HG03280 (cell line): Measurements from ENCODE around the gene TRIOBP.

Experiments used
- ATAC-seq: cut with Tn5 transposase; IDR thresholded peaks from one replicate; pipeline ENCODE4 v1.9.1; 2021; ENCODE audit warnings: mild to moderate bottlenecking, moderate library complexity; ENCODE audit not compliant: unreplicated experiment

The TRIOBP gene

DNA sequence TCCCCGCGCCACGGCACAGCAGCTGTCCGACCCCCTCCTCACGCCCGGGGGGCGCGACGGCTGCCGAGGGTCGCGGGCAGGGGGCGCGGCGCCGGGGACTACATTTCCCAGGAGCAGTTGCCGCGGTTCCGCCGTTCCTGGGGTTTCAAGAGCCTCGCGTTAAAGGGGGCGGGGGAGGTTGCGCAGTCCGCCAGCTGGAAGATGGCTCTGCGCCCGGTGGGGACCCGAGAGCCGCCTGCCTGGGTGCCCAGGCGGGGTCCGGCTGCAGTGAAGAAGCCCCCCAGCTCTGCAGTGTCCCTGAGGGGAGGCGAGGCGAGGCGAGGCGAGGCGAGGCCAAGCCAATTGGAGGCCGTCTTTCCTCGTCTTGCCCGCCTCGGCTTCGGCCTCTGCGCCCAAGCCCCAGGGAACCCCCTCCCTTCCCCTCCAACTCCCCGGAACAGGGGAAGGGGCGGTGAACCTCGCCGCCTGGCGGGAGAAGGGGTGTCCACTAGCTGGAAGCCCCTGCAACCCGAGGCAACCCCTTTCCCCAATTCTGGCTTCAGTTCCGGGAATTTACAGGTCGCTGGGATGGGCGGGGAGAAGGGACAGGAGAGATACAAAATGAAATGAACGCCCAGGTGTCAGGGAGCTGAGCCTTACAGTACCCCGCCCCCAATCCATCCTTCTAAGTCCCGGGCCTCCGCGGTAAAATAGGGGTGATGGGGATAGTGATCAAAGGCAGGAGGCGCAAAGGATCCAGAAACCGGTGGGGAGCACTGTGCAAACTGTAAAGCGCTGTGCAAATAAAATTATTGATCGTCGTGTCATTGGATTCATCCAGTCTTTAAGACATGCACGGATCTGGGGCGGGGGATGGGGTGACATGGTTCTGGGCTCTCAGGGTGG lies 105.7 kb downstream of the TRIOBP start:
- ATAC-seq, result no peak

DNA sequence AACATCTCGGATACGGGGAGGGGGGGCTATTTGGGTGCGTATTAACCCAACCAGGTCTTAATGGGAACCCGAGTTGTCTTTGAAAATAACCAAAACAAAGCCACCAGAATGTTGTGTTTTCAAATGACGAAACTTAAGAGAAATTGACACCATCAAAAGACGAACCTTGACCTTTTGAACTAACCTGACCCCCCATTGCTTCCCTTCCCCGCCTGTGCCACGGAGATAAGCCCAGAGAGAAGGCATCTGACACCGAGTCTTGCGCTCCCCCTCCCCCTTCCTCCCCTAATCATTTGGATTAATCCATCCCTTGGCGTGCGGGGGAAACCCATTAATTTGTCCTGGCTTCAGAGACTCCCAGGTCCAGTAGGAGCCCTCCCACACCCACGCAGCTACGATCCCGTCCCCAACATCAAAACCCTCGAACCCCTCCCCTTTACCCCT lies 106.4 kb downstream of the TRIOBP start:
- ATAC-seq, result no peak

DNA sequence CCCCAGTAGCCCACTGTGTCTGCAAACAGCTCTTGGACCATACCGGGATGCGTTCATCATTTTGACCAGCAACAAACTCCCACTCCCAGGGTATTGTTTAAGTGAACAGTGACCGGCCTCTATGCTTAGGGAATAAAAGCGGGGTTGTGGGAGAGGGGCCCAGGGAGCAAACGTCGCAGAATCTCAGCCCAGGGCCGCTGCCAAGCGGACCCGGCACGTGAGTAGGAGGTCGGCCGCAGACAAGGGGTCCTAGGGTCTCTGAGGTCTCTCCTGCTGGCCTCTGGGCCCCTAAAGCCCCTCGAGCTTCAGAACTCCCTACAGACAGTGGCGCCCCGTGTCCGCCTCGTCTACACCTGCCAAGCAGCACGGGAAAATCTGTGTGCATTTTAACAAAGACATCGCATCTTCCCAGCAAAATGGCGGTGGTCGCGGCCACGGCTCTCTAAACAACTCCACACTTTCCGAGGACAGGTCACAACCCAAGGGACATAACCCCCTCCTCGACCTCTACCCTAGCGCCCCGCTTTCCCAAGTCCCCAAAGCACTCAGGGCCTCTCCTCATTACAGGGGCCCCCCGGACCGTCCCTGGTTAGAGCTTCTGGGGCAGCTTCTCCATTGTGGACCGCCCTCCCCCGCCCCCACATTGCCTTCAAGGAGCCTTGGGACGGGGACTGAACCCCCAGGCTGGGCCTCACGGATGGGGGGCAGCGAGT lies 106.9 kb downstream of the TRIOBP start:
- no peak for ATAC-seq

DNA sequence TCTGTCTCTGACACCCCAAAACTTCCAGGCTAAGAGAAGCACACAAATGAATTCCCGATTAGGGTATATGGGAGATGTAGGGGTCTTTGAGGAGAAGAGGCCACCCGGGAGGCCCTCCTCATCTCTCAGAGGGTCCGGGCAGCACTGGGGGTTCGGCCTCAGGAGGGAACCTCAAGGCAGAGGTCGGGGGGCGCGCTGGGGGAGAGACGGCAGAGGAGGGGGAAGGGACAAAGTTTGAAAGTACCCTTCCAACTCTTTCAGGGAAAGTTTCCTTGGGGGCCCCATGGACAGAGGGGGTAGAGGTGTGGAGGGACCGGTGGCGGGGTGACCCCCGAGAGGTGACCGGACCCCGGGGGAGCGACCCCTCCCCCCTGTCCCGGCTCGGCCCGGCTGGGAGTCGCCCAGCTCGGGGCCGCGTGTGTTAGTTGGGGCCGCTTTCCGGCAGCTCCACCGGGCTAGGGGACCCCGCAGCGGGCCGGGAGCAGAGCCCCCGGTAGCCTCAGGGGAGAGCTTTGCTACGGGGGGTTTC lies 107.6 kb downstream of the TRIOBP start:
- no peak for ATAC-seq

DNA sequence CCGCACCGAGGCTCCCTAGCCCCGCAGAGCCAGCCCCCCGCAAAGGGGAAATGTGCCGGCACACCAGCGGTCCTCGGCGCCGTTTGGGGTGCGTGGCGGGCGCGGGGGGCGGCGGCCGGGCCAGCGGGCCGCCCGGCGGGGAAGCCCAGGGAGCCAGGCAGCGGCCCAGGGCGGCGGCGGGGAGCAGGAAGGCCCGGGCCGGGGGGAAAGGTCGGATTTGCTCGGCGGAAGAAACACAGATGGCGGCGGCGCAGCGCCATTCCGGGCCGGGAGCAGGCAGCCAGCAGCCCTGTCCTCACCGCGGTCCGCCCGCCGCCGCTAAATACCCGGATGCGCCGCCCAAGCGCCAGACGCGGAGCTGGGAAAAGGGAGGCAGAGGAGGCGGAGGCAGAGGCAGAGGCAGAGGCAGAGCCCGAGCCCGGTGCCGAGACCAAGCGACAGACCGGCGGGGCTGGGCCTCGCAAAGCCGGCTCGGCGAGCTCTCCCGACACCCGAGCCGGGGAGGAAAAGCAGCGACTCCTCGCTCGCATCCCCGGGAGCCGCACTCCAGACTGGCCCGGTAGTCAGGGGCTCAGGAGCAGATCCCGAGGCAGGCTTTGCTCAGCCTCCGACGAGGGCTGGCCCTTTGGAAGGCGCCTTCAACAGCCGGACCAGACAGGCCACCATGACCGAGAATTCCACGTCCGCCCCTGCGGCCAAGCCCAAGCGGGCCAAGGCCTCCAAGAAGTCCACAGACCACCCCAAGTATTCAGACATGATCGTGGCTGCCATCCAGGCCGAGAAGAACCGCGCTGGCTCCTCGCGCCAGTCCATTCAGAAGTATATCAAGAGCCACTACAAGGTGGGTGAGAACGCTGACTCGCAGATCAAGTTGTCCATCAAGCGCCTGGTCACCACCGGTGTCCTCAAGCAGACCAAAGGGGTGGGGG lies 108.3 kb downstream of the TRIOBP start:
- ATAC-seq, result no peak

DNA sequence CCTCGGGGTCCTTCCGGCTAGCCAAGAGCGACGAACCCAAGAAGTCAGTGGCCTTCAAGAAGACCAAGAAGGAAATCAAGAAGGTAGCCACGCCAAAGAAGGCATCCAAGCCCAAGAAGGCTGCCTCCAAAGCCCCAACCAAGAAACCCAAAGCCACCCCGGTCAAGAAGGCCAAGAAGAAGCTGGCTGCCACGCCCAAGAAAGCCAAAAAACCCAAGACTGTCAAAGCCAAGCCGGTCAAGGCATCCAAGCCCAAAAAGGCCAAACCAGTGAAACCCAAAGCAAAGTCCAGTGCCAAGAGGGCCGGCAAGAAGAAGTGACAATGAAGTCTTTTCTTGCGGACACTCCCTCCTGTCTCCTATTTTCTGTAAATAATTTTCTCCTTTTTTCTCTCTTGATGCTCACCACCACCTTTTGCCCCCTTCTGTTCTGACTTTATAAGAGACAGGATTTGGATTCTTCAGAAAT lies 109.0 kb downstream of the TRIOBP start:
- ATAC-seq, result no peak

DNA sequence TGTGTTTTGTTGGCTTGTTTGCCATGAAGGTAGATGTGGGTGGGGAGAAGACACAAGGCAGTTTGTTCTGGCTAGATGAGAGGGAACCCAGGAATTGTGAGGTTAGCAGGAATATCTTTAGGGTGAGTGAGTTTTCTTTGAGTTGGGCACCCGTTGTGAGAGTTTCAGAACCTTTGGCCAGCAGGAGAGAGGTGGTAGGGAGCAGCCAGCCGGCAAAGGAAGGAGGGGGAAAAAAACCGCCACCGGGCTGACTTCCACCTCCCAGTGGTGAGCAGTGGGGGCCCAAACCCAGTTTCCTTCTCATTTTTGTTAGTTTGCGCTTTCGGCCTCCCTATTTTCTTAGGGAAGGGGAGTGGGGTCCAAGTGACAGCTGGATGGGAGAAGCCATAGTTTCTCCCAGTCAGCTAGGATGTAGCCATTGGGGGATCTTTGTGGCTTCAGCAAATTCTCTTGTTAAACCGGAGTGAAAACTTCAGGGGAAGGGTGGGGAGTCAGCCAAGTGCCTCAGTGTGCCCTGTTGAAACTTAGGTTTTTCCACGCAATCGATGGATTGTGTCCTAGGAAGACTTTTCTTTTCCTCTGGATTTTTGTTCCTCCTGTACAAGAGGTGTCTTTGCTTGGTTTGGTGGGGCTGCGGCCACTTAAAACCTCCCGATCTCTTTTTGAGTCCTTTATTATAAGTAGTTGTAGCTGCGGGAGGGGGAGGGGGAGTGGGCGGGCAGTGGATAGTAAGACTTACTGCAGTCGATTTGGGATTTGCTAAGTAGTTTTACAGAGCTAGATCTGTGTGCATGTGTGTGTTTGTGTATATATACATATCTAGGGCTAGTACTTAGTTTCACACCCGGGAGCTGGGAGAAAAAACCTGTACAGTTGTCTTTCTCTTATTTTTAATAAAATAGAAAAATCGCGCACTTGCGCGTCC lies 109.8 kb downstream of the TRIOBP start:
- no peak for ATAC-seq

DNA sequence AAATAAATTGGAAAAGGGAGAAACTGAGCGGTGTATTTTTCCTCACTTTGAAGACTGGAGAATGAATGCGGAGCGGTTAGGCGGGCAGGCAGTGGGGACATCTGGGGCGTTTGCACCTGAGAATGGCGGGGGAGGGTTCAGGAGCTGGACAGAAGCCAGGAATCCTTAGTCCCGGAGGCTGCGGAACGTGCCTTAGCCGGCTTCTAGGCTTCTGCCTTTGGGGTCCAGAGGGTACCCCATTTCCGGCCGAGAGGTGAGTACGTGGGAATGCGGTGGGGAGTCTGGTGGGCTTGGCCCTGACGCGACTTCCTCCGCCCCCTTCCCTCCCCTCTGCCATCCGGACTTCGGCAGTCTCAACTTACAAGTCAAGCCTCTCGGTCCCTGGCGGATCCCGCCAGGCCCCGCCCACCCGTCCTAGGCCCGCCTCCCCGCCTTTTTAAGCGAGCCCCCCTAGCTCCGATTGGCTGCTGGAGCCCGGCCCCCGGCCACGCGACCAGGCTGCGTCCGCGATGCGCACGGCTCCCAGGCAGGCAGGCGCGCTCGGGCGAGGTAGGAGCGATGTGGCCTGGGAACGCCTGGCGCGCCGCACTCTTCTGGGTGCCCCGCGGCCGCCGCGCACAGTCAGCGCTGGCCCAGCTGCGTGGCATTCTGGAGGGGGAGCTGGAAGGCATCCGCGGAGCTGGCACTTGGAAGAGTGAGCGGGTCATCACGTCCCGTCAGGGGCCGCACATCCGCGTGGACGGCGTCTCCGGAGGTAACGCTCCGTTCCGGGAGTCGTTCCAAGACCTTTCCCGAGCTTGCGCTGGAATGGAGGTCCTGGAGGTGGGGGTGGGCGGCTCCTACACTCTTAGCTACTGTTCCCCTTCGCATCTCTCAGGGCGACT lies 110.8 kb downstream of the TRIOBP start, which contains the start of gene GCAT:
GCAT (plus strand) TSS at position 525 of the 884 bp plus-strand sequence; CDS start at position 559, 34 bp downstream.
- peak; percentile 94 for ATAC-seq

DNA sequence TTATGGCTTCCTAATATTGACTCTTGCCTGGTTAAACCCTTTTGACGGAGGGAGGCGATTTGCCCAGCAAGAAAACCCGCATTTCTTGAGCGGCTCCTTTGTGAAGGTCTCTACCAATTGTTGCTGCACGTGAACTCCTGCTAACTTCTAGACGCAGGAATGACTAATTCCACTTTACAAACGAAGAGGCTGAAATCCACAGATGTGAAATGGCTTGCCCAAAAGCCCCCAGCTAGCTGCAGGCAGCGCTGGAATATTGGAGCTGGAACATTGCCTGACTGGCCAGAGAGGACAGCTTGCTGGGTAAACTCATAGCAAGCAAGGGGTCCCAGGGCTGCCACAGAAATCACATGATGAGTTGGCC lies 111.4 kb downstream of the TRIOBP start:
- ATAC-seq, result no peak

DNA sequence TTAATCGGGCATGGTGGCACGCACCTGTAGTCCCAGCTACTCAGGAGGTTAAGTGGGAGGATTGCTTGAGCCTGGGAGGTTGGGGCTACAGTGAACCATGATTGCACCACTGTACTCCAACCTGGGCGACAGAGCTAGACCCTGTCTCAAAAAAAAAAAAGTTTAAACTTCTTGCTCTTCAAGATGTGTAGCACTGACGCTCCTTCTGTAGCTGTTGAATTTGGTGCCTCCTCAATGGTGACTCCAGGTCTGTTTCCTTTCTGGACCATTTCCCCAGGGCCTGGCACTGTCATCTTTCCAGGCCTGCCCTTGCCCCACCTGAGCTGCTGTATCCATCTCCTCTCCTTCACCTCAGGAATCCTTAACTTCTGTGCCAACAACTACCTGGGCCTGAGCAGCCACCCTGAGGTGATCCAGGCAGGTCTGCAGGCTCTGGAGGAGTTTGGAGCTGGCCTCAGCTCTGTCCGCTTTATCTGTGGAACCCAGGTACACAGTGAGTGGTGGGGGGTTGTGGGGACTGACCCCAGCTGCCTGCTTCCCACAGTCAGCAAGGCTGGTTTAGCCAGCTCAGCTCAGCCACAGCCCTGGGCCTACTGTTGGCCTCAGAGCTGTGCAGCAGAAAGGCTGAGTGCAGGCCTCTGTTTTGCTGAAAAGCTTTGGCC lies 113.0 kb downstream of the TRIOBP start:
- no peak for ATAC-seq

DNA sequence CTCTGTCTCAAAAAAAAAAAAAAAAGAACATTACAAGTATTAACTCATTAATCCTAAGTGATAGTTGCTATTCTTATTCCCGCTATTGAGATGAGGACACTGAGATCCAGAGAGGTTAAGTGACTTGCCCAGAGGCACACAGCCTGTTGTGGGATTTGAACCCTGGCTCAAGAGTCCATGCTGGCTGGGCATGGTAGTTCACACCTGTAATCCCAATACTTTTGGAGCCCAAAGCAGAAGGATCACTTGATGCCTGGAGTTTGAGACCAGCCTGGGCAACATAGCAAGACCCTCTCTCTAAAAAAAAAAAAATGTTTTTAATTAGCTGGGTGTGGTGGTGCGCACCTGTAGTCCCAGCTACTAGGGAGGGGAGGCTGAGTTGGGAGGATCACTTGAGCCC lies 115.0 kb downstream of the TRIOBP start:
- ATAC-seq, result no peak

DNA sequence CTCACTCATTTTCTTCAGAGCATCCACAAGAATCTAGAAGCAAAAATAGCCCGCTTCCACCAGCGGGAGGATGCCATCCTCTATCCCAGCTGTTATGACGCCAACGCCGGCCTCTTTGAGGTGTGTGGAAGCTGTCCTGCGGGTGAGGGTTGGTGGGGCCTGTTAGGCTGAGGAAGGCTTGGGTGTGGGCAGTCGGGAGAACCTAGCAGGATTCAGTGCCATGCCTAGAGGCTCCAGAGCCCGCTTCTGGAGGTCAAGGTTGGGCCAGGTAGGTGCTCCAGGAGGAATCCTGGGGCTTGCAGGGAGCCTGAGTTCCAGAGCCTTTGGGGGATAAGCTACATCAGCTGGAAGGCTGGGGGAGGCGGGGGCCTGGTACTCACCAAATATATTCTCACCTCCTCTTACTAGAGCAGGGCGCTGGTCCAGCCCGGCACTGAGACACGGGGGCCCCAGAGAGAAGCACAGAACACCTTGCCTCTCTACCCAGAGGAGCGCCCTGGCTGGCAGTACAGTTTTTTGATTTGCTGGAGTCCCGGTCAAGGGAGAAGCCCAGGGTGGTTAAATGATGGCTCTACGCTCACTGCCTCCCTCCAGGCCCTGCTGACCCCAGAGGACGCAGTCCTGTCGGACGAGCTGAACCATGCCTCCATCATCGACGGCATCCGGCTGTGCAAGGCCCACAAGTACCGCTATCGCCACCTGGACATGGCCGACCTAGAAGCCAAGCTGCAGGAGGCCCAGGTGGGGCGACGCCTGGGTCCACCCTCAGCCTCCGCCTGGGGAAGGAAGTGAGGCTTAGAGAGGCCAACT lies 116.2 kb downstream of the TRIOBP start:
- no peak for ATAC-seq

DNA sequence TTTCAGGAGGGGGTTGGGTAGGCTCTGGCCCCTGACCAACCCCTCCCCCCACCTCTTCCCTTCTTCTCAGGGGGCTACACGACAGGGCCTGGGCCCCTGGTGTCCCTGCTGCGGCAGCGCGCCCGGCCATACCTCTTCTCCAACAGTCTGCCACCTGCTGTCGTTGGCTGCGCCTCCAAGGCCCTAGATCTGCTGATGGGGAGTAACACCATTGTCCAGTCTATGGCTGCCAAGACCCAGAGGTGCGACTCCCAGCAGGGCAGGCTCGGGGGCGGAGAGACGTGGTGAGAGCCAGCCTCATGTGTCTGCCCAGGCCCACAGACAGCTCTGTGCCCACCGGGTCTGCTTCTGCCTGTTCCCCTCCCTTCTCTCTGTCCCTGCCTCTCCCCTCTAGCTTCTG lies 118.7 kb downstream of the TRIOBP start:
- ATAC-seq, result no peak

DNA sequence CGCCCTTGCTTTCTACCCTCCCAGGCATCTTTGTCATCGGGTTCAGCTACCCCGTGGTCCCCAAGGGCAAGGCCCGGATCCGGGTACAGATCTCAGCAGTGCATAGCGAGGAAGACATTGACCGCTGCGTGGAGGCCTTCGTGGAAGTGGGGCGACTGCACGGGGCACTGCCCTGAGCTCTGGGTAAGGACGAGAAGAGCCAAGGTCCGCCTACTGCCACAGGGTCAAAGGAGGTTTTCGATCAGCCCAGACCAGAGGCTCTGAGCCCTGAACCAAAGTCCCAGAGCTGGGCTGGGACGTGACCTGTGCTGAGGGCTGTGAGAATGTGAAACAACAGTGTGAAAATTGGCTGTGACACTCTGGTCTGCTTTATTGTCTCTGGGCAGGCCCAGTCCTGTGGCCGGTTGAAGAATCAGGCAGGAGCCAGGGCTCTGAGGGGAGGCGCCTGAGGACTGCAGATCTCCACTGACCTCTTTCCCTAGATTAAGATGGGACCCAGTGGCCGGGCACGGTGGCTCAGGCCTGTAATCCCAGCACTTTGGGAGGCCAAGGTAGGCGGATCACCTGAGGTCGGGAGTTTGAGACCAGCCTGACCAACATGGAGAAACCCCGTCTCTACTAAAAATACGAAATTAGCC lies 119.8 kb downstream of the TRIOBP start:
- no peak for ATAC-seq

DNA sequence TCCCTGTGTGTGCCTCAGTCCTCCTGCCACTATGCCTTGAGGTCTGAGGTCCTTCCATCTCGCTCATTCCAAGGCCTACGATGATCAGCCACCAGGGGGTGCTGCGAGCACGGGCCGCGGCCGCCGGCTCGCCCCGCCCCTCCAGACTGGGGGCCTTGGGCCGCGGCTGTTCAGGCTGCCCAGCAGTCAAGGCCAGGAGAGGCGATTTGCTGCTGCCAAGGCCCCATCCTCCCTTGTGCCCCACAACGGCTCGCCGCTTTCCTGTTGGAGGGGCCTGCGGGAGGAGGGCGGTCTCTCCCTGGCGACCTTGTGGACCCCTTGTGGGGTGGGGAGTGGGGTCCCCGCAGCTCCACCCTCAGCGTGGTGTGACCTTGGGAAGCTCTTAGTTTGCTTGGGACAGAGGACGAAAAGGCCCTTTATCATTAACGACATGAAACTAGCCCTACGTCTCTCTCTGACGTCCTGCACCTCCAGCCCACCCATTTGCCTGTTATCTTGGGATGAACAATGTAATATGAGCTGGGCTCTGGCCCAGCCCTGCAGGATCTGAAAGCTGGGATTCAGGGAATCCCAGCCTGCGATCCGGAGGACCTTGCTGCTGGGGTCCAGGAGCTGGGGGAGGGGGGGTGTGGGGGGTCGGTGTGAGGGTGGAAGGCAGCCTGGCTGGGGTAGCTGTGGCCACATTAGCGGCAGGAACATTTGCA lies 121.0 kb downstream of the TRIOBP start:
- ATAC-seq, result peak; percentile 66
